ENCODE measurements around the gene POC1B.
A peak's percentile ranks its signal among the peaks of the same experiment; 100 is the strongest.

Gene POC1B

DNA sequence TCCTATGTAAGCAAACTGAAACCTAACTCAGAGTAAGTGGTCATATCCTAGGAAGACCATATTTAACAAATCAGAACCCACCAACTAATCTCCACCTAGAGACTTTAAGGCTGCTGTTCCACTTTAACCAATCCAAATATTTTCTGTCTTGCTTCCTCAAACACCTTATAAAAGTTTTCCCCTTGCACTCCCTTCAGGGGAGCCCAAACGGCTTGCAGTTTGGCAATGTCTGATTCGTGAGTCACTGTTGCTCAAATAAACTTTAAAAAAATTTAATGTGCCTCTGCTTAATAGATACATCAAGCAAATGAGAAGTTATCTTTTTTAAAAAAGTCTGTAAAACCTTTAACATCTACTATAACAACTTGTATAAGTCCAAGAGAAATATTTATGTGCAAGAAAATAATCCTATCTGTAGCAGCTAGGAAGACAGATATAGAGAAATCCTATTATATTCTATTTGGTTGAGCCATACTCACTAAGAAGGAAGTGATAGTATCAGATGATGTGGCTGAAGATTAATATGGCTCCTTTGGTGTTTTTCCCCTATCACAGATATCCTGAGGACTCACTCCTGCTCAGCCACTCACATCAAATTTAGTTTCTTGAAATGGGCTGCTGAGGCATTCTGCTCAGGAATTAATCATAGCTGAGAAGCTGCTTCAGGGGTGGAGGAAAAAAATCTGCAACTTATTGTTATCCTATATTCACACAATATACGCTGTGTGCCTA, 108.4 kb downstream of the POC1B start:
- DNase-seq, result no peak

DNA sequence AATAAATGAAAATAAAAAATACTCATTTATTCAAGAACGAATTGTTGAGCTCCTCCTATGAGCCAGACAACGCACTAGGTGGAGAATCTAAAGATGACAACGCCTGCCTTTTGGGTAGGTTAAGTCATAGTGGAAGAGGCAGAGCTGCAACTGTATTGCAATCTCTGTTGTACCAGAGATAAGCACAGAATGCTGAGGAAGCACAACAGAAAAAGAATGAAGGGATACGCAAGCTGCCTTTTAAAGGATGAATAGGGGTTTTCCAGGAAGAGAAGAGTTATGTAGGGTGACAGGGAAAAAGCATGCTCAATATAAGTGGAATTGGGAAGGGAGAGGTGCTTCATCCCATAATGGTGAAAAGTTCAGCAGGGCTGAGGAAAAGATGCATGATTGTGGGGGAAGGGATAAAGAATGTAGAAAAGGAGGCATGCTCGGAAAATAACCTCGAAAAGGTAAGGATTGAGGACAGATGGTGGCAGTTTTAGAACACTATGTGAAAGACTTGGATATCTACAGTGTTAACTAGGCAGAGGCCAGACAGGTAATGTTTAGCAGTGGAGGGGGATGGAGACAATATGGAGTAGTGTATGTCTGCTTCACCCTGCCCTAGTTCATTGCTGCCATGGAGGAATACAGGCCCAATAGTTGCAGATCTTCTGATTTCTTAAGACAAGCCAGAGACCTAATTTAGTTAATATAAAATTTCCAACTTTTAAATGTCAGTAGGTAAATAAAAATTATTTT, 109.6 kb downstream of the POC1B start:
- DNase-seq, result no peak

DNA sequence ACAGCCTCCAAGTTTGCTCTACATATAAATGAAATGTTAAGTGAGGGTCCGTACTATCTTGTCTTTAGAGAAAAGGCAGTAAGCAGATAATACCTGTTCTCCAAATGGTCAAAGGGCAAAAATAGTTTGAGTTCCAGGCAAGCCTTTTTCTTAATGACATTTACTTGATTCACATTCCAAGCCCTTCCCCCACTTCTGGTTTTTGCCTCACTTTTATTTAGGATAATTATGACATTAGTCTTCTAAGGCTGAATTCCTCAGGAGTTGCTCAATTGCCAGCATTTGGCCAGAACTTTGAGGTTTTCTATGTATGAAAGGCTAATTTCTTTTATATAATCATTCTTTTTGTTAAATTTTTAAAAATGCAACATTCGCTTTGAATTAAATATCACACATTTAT, 111.0 kb downstream of the POC1B start:
- no peak for DNase-seq

DNA sequence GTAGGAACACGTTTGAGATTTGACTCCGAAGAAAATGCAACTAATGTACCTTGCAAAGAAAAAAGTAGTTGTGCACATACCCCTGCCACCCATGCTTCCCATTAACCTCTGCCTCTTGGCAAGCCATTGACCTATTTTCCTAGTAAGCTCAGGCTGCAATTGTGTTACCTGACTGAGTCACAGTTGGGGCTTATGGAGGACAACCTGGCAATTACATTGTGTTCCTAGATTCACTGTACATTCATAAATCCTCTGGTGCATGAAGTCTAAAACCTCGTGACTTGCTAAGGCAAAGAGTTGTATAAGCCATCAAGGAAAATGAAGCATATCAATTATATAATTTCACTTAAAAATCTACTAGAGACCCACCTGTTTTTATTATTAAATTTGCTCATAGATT, 111.5 kb downstream of the POC1B start:
- DNase-seq, result no peak

DNA sequence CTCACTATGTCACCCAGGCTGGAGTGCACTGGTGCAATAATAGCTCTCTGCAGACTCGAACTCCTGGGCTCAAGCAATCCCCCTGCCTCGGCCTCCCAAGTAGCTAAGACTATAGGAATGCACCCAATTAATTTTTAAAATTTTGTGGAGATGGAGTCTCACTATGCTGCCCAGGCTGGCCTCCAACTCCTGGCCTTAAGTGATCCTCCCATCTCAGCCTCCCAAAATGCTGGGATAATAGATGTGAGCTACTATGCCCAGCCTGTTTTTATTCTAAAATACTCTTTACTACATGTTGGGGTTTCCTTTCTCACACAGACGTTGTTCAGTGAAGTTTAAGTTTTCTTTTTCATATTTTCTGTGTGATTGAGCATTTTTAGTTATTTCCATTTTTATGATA, 112.6 kb downstream of the POC1B start:
- DNase-seq, result no peak

DNA sequence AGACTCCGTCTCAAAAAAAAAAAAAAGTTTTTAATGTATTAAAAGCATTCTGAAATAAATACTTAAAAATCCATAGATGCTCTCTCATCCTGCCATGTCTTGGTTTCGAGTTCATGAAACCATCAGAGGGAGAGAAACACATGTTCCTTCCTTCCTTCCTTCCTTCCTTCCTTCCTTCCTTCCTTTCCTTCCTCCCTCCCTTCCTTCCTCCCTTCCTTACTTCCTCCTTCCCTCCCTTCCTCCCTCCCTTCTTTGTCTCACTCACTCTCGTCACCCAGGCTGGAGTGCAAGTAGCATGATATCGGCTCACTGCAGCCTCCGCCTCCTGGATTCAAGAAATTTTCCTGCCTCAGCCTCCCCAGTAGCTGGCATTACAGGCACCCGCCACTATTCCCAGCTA, 113.2 kb downstream of the POC1B start:
- no peak for DNase-seq

DNA sequence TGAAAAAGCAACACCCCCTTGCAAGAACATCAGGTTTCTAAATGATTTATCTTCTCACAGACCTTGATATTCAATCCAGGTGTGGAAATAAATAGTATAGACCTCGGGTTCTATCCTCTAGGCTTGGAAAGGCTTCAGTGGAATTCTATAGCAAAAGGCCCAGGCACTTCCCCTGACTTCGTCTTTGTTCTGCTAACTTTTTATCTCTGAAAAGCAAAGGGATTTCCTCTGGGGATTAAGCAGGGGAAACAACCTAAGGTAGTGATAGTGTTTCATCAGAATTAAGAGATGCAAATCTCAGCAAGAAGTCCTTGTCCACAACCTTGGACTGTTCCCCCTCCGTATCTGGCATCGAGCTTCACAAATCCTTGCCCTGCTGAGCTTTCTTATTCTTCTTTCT, 114.0 kb downstream of the POC1B start:
- DNase-seq, result no peak

DNA sequence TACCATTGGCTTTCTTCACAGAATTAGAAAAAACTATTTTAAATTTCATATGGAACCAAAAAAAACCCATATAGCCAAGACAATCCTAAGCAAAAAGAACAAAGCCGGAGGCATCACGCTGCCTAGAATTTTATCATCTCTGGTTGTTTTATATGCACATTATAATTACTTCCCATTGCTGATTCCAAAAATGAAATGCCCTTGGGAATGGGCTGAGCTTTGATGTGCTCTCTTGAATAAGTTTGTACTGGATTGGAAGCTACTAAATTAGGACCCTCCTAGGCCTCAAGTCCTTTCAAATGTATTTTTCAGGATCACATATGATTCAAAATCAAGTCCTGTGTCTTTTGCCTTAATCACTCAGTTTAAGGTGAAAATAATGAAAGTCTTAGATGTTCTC, 114.6 kb downstream of the POC1B start:
- no peak for DNase-seq

DNA sequence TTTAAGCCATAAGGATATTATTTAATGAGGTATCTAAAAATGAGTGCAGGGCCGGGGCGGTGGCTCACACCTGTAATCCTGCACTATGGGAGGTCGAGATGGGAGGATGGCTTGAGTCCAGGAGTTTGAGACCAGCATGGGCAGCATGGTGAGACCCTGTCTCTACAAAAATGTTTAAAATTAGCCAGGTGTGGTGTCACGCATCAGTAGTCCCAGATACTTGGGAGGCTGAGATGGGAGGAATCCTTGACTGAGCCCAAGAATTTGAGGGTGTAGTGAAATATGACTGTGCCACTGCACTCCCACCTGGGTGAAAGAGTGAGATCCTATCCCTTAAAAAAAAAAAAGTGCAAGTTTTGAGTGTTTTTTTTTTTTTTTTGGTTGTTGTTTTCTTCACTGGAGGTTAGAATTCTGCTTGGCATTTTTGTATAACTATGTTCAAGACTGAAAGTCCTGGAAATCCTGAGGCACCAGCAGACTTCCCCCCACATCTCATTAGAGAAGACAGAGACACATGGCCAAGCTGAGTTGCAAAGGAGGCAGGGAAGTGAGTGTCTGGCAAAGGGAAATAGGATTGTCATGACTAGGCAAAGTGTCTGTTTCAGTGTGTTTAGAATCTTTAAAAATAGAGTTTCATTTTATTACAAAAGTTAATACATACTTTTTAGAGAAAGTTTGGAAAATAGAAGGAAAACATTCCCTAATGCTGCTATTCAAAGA, 120.1 kb downstream of the POC1B start:
- no peak for DNase-seq

DNA sequence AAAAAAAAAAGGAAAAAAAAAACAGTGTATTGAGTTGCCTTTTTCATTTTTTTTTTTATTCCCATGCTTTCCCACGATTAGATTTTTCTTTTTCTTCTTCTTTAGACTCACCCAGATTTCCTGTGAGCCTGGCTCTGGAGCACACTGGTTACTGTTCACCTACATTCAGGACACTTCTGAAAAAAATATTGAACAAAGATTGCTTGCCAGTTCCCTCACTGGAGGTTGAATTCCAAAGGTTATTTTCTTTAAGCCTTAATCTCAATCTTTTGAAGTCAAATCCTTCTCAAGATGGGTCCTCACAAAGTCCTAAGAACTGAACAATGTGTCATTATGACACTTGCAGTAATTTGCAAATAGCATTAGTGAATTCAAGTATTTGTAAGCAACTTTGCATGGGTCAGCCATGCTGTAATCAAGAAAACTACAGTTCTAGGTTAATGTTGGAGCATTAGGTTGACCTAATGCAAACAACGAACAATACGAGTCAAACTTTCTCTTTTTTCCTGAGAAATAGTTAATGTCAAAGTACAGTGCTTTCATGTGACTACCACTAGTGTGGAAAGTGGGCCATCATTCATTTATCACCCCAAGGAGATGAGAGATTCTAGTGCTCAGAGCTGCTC, 124.3 kb downstream of the POC1B start:
- DNase-seq, result no peak

DNA sequence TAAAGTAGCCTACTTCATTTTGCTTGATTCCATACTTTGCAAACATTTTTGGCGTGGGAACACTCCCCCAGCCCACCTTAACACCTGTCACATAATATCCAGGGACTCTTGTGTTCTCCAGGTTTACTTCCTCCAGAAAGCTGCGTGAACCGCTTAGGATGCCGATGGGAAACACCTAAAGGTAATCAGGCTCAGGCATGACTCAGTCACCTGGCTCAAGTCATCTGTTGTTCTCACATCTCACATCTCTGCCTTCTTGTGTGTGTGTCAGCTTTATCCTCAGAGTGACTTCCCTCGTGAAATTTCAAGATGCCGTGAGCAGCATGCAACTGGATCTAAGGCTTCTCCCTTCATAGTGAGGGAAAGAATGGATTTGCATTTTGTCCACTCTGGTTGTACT, 125.4 kb downstream of the POC1B start:
- DNase-seq, result no peak

DNA sequence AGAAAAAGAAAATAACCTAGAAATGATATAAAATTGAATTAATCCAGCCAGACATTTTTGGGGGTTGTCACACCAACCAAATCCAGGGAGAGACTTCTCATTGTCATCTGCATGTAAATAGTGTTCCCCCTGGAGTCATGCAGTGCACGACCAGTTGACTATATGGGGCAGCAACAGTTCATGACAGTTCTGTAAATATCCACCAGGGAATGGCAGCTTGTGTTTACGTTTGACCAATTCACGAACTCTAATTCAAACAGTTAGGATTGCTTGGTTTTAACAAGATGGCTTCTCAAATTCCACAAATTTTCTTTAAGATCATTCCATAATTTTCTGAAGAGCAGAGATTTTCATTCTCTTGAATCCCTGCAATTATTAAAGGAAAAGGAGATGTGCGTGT, 130.1 kb downstream of the POC1B start:
- no peak for DNase-seq

DNA sequence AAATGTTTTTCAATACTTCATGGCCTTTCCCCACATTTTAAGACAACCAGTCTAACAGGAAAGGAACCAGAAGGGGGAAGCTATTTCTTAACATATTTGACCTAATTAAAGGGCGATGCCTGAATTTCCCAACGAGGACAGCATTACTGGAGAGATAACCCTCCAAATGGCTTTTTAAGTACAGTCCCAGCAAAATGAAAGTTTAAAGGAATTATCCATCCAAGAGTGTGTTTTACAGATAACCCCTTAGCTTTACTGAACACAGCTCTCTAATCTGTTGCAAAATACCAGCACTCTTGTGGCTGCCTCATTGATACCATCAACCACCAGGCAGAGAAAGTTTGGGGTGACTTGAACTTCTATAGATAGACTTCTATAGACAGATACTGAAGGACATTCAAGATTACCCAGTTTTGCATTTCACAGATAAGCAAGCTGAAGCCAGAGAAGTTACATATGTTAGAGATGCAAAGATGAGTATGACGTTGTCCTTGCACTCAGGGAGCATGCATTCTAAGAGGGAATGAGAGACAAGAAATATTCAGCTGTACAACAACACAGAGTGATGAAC, 132.2 kb downstream of the POC1B start:
- peak; percentile 97 for DNase-seq

DNA sequence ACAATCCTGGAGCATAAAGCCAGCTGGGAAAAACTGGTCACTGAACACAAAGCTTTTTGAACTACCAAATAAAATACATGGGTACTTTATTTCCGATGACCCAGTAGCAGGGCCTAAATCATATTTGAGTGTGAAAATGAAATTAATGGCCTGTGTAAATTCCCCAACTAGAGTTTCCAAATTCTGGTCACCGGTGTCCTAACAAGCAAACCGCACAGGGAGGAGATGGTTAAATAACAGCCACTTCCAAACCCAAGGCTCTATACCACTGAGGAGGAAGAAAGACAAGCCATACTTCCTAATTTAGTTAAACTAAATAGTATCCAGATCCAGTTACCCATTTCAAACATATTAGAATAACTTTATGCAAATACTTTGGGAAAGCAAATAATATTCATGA, 133.5 kb downstream of the POC1B start:
- no peak for DNase-seq

DNA sequence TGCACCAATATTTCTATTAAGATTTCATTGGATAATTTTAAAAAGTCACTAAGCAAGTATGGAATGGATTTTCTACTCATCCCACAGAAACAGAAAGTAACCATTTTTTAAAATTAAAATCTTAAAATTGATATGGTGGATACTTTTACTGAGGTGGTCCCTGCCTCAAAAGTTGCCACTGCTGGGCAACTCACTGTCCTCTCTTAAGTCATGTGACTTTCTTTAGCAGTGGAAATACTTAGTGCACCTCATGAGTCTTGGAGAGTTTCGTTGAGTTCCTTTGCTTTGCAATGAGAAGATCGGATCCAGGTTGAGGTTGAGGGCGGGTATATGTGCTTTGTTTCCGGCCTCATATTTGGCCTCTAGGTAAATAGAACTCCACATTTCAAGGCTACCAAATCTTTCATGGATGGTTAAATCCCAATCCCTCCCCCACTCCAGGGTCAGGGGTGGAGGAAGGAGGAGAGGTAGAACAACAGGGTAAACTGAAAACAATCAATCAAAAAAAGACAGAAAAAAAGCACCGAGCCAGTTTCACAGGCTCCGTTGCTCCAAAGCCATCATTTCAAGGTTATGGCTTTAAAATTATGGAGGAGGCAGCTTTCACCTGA, 134.0 kb downstream of the POC1B start:
- no peak for DNase-seq

DNA sequence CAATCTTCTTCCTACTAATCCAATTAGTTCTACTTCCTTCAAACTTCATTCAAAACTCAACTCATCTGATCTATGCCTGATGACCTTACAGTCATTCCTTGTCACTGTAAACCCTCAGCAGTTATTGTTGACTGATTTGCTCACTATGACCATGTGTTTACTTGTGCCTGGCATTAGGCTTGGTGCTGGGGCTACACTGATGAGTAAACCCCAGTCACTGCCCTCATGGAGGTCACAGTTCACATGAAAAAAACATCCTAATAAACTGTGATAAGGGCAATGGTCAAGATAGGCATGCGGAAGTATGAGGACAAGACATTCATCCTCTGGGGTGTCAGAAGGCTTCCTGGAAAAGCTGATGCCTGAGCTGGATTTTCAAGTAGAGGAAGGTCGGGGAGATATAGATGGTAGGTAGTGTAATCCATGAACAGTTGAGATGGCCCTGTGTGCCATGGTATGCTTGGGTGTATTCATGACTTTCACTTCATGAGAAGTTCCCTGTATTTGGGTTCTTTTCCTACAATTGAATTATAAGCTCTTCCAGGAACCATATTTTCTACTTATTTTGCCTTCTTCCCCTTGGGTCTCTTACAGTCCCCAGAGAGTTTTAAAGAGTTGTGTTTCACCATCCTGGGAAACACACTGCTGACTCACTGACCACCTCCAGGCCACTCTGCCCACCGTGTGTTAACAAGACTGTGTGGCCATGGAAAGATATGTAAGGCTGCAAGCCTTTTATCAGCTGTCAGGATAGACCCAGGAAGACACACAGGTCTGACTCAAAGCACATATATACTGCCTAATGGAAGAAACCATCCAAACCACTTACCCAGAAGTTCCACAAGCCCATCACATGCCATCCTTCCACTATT, 134.8 kb downstream of the POC1B start:
- DNase-seq, result peak; percentile 82

DNA sequence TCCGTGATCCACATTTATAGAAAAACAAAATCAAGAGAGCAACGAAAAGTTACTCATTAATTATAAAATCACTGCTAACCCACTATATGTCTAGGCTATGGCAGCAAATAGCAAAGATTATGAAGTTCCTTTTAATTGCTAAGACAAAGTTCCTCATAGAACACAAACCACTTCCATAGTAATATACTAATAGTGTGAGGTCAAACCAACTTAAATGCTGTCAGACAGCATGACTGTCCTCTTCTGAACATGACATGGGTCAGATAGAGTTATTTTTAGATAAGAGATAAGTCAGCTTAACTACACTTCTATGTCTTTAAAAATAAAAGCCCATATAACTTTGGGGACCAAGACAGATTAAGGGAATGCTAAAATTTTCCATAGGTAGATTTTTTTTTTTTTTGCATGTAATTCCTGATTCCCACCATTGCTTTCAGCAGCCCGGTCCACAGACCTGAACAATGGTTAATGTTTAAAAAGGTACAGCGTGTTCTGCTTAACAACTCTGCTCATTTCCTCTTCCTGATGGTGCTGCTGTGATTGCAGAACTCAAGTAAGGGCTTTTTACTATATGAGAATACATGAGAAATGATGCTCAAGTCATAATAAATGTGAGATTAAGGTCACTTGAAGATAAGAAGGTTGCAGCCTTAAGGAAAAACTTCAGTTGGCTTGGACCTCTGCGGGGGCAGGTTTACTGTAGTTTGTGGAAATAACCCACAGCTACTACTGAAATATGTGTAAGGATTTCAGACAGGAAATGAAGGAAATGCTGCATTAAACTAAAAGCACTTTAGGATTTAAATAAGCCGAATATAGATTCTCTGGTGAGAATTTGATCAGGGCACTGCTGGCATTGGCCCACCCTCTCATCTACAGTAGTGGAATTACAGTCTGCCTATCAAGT, 135.8 kb downstream of the POC1B start:
- DNase-seq, result no peak

DNA sequence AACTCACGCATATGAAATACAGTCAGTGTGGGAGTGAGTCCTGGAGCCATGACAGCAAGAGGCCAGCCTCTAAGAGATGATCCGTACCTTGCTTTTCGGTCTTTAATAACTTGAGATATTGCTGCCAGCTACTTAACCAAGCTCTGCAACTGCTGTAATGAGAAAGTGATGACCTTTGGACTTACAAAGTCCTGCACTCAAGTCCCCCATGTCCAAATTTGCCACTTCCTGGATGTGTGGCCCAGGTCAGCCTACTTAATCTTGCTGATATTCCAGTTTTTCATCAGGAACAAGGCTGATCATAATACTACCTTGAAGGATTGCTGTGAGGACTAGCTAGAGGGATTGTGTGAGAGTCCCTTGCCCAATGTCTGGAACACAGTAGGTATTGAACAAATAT, 139.7 kb downstream of the POC1B start:
- no peak for DNase-seq

DNA sequence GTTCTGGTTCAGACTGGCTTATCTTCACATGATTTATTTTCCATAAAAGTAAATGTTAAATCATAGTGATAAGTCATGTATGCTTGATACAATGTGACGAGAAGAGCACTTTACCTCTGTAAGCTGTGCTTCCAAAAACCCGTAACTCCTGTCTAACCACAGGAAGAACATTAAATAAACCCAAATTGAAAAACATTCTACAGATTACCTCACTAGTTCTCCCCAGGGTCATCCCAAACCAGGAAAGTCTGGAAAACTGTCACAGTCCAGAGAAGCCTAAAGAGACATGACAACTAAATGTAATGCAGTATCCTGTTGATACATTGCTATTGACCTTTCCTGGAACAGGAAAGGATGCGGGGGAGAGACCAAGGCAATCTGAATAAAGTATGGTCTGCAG, 141.0 kb downstream of the POC1B start:
- DNase-seq, result no peak

DNA sequence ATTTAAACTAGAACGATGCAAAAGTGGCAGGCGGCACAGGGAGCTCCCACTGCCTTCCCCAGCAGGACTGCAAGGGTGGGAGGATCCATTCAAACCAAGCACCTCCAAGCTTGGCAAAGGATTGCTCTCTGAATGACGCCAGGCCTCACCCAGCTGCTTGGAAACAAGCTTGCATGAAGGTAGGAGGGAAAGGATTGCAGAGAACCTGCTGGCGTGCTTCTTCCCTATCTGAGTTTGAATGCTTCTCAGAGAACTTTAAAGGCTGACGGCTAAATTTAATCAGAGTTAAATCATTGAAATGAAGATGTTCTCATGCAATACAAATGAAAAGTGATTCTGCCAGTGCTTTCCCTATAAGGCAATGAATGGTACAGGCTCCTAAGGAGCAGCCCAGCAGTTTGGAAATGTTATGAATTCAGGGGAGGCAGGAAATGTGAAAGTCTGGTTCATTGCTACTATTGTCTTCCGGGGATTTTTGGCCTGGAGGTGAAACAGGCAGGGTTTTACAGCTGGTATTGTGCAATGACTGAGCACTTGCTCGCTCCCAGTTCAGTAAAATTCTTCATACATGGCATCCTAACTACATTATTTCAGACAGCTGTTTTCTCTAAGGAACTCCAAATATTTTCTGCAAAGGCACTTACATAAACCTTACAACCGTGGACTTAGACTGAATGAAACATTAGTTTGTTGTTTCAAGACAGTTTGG, 141.6 kb downstream of the POC1B start:
- no peak for DNase-seq

Measured in OCI-M1 (cell line).